ENCODE results near the gene FITM2.

- TF ChIP-seq, protein P1, sequence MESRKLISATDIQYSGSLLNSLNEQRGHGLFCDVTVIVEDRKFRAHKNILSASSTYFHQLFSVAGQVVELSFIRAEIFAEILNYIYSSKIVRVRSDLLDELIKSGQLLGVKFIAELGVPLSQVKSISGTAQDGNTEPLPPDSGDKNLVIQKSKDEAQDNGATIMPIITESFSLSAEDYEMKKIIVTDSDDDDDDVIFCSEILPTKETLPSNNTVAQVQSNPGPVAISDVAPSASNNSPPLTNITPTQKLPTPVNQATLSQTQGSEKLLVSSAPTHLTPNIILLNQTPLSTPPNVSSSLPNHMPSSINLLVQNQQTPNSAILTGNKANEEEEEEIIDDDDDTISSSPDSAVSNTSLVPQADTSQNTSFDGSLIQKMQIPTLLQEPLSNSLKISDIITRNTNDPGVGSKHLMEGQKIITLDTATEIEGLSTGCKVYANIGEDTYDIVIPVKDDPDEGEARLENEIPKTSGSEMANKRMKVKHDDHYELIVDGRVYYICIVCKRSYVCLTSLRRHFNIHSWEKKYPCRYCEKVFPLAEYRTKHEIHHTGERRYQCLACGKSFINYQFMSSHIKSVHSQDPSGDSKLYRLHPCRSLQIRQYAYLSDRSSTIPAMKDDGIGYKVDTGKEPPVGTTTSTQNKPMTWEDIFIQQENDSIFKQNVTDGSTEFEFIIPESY (IDR thresholded peaks at IDR 0.05; ENCODE audit: borderline replicate concordance, low read depth), result no peak
- TF ChIP-seq RAD21 (IDR thresholded peaks at IDR 0.05; ENCODE audit: low read length) (no peak), RFX5 (IDR thresholded peaks at IDR 0.05; ENCODE audit: low read length) (no peak), IRF3 (IDR thresholded peaks at IDR 0.05; ENCODE audit: low read depth, low read length) (no peak), SMC3 (IDR thresholded peaks at IDR 0.05; ENCODE audit: low read depth, low read length) (no peak), RXRA (IDR thresholded peaks at IDR 0.05; ENCODE audit: borderline replicate concordance, low read depth) (no peak), USF2 (IDR thresholded peaks at IDR 0.05; ENCODE audit: borderline replicate concordance, low read depth, low read length) (no peak), EP300 (IDR thresholded peaks at IDR 0.05; ENCODE audit: borderline replicate concordance in 1 of 2, low read depth in 1 of 2, low read length in 1 of 2) (no peak), REST (IDR thresholded peaks at IDR 0.05; ENCODE audit: low read depth, low read length) (no peak), TAF1 (IDR thresholded peaks at IDR 0.05; ENCODE audit: borderline replicate concordance, low read depth, low read length) (no peak), NRF1 (IDR thresholded peaks at IDR 0.05; ENCODE audit: low read depth, low read length) (no peak), TEAD4 (IDR thresholded peaks at IDR 0.05; ENCODE audit: borderline replicate concordance, insufficient read depth) (no peak)
These were observed 17.4 kb upstream of the FITM2 start for GRCh38 chr20:44328428-44328827.
